ENCODE measurements around the gene MAOA.

GRCh38 chrX:43633081-43633480, 23.0 kb upstream of the MAOA start:
- TF ChIP-seq TAF1 (IDR thresholded peaks at IDR 0.05; ENCODE audit: low read depth, low read length) (no peak), POLR2AphosphoS5 (IDR thresholded peaks at IDR 0.05; ENCODE audit: low read depth, low read length) (no peak), SPI1 (IDR thresholded peaks at IDR 0.05; ENCODE audit: low read depth, low read length) (no peak), POLR2A (IDR thresholded peaks at IDR 0.05; ENCODE audit: low read depth, low read length) (no peak), PAX5 (IDR thresholded peaks at IDR 0.05; ENCODE audit: insufficient read depth, low read length, severe bottlenecking) (no peak)
